ENCODE measurements around the gene GNLY. TPM values are rescaled to one million over a fixed set of nuclear protein-coding genes. Genes with fewer than 3 reads are reported as not detected.

The GNLY gene
- total and polyA plus RNA-seq, 2 of the 13 experiments (the other 11 are each of a cell fraction or from before 2014, with no cell fraction given), result not detected

DNA sequence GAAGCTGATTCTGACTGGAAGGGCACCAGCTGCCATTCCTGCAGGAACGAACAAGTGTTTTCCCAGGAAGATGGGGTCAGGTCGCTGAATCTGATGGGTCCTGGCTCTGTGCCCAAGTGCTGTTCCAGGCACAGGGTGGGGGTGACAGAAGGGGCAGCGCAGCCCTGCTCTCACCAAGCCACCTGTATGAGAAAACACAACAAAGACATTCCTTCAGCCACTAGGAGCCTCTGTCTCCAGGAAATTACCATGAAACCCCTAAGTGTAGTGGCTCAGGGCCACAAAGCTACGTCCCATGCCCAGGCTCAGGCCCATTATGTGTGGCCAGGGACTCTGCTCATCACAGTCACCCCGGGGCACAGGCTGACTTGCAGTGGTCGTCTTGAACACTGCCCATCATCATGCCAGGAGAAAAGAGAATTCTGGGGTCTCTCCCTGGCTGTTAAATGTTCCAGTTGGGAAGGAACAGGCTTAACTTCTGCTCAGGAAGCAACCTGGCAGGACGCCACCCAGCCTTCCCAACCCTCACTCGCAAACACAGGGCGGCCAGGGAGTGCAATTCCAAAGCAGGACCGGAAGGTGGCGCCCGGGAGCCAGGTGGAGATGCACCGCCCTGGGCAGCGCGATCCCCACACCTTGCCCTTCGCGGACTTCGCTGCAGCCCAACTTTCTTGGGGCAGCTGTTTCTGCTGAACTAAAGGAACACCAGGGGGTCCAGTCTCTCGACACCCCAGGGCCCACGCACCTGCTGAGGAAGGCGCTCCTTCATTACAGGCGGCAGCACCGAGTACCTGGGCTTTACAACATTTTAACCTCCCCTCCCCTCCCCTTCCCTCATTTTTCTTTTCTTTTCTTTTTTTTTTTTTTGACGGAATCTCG is 15.1 kb upstream of the GNLY start:
- Histone ChIP-seq H3K4me2 (ENCODE audit: low read depth, low read length) (peak overlapping the region; percentile 71), H3K79me2 (ENCODE audit: insufficient read depth, low read length) (no peaks in the 10 kb centered on the region), H3K36me3 (replicated peaks in 1 of 2; ENCODE audit: control insufficient read depth in 1 of 2, insufficient read depth in 2 of 2, low read length in 2 of 2) (no peaks in the 10 kb centered on the region), H3K9me3 (ENCODE audit: low read length) (no peaks in the 10 kb centered on the region), H4K20me1 (ENCODE audit: insufficient read depth, low read length) (peaks cover 2% of the 10 kb centered on the region; the same call in 1 of the 2 replicates), H3K27ac (ENCODE audit: extremely low read length, insufficient read depth, low read length) (no peak overlapping the region), H3K4me1 (ENCODE audit: insufficient read depth, low read length) (peaks cover 8% of the 10 kb centered on the region; the same call in 1 of the 2 replicates), H3K27me3 (ENCODE audit: control insufficient read depth in 1 of 2, insufficient read depth in 2 of 2, low read length in 2 of 2) (peaks cover 1 to 19% of the 10 kb centered on the region in 2 experiments; a peak in 3 of 5 replicates), H3K9ac (ENCODE audit: insufficient read depth, low read depth, low read length) (no peak overlapping the region), H3K4me3 (replicated peaks in 1 of 3; ENCODE audit: insufficient read depth in 1 of 3, low read depth in 2 of 3, low read length in 3 of 3) (peak overlapping the region in 1 of 3 experiments; percentile 56; a peak in 1 of 6 replicates), H2AFZ (ENCODE audit: low read length) (no peak overlapping the region)
- peak; percentile 97 for ATAC-seq
- intact Hi-C loops (cut with micrococcal nuclease; ENCODE audit: unreplicated experiment), result loop anchor here (1.0 kb wide), 1 partner anchor 28 kb away; no protein-coding TSS in a partner anchor
- 9% methylated on average over 22 of the region's 25 CpGs for WGBS (ENCODE audit: low lambda C conversion rate)
- in situ Hi-C loops (cut with HindIII; ENCODE audit: extremely low pct_ligation_motif_present, low pct_unique_long_range_greater_than_20kb), result loop anchor here (5.0 kb wide), 1 partner anchor 33 kb away; no protein-coding TSS in a partner anchor
- peak; percentile 84 for FAIRE-seq
- CTCF ChIA-PET (ENCODE audit: low intra/inter-chr PET ratio, low total read pairs), result interaction anchor here (1.1 to 2.5 kb wide), 2 partner anchors 27 to 135 kb away, joined by 4 to 36 read pairs; no protein-coding TSS in a partner anchor
- DNase-seq (ENCODE audit: low spot score), result peak; percentile 62
- POLR2A ChIA-PET, result no interaction called here
- no TSS peak for BruUV-seq (replicated peaks)
- TF ChIP-seq KDM5A (IDR thresholded peaks at IDR 0.05; ENCODE audit: borderline replicate concordance, low read length), result no peak
- no peak; the same call in 1 of the 2 replicates for TF ChIP-seq MIER3 (CRISPR knock-in tag; IDR thresholded peaks at IDR 0.05; ENCODE audit: borderline replicate concordance)
- TF ChIP-seq GABPB1 (CRISPR knock-in tag; IDR thresholded peaks at IDR 0.05), result peak; percentile 67
- no peak for TF ChIP-seq FOXA1 (IDR thresholded peaks at IDR 0.05)
- TF ChIP-seq FOXA1 (CRISPR knock-in tag; IDR thresholded peaks at IDR 0.05), result 0 out of 2 replicates have a peak, but pooled peaks have one; percentile 30
- TF ChIP-seq NFKB2 (CRISPR knock-in tag; IDR thresholded peaks at IDR 0.05; ENCODE audit: borderline replicate concordance), result peak; percentile 50; the same call in 1 of the 2 replicates
- no peak for TF ChIP-seq ADNP (CRISPR knock-in tag; IDR thresholded peaks at IDR 0.05)
- no peak for TF ChIP-seq ZNF589 (CRISPR knock-in tag; conservative IDR thresholded peaks at IDR 0.05)
- TF ChIP-seq HNF1B (CRISPR knock-in tag; IDR thresholded peaks at IDR 0.05), result no peak; the same call in 1 of the 2 replicates
- TF ChIP-seq, protein P1, sequence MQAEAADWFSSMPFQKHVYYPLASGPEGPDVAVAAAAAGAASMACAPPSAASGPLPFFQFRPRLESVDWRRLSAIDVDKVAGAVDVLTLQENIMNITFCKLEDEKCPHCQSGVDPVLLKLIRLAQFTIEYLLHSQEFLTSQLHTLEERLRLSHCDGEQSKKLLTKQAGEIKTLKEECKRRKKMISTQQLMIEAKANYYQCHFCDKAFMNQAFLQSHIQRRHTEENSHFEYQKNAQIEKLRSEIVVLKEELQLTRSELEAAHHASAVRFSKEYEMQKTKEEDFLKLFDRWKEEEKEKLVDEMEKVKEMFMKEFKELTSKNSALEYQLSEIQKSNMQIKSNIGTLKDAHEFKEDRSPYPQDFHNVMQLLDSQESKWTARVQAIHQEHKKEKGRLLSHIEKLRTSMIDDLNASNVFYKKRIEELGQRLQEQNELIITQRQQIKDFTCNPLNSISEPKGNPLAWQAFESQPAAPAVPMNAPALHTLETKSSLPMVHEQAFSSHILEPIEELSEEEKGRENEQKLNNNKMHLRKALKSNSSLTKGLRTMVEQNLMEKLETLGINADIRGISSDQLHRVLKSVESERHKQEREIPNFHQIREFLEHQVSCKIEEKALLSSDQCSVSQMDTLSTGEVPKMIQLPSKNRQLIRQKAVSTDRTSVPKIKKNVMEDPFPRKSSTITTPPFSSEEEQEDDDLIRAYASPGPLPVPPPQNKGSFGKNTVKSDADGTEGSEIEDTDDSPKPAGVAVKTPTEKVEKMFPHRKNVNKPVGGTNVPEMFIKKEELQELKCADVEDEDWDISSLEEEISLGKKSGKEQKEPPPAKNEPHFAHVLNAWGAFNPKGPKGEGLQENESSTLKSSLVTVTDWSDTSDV (CRISPR knock-in tag; IDR thresholded peaks at IDR 0.05), result no peak
- TF ChIP-seq, protein P2, sequence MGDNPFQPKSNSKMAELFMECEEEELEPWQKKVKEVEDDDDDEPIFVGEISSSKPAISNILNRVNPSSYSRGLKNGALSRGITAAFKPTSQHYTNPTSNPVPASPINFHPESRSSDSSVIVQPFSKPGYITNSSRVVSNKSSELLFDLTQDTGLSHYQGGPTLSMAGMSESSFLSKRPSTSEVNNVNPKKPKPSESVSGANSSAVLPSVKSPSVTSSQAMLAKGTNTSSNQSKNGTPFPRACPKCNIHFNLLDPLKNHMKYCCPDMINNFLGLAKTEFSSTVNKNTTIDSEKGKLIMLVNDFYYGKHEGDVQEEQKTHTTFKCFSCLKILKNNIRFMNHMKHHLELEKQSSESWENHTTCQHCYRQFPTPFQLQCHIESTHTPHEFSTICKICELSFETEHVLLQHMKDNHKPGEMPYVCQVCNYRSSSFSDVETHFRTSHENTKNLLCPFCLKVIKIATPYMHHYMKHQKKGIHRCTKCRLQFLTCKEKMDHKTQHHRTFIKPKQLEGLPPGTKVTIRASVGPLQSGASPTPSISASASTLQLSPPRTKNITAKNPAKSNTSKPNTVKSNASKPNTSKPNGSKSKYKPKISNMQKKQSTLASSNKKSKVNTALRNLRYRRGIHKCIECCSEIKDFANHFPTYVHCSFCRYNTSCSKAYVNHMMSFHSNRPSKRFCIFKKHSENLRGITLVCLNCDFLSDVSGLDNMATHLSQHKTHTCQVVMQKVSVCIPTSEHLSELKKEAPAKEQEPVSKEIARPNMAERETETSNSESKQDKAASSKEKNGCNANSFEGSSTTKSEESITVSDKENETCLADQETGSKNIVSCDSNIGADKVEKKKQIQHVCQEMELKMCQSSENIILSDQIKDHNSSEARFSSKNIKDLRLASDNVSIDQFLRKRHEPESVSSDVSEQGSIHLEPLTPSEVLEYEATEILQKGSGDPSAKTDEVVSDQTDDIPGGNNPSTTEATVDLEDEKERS (CRISPR knock-in tag; IDR thresholded peaks at IDR 0.05), result 0 out of 2 replicates have a peak, but pooled peaks have one; percentile 46
